ENCODE results near the gene FAM177B.
"Not testable (repeated sequence)": the region's sequence is repeated elsewhere in the genome, so short reads cannot be mapped to it uniquely, and the experiment has no call there.

The FAM177B gene

GRCh38 chr1:222716393-222716792 lies 20.6 kb upstream of the FAM177B start:
- Mint-ChIP-seq H3K4me1 (peaks cover 7 to 26% of the 10 kb centered on the region in 2 donors), H3K27ac (no peak overlapping the region), H3K4me3 (no peak overlapping the region)

GRCh38 chr1:222728746-222729145 lies 8.3 kb upstream of the FAM177B start:
- peaks cover 16 to 38% of the 10 kb centered on the region in 2 donors for H3K4me1 Mint-ChIP-seq
- DNase-seq (no peak), ATAC-seq (replicated peaks) (no peak)
- H3K9me3 Mint-ChIP-seq = no peaks in the 10 kb centered on the region
- no peak overlapping the region for H3K4me3 Mint-ChIP-seq
- no peak overlapping the region for H3K27ac Mint-ChIP-seq
- no peaks in the 10 kb centered on the region for H3K27me3 Mint-ChIP-seq
- peaks cover 42 to 60% of the 10 kb centered on the region in 2 donors for H3K36me3 Mint-ChIP-seq

More at GRCh38 chr1:222716393-222716792, 20.6 kb upstream of the FAM177B start:
- Mint-ChIP-seq H3K27me3 (no peaks in the 10 kb centered on the region), H3K36me3 (peaks cover 24 to 35% of the 10 kb centered on the region in 2 donors), H3K9me3 (no peaks in the 10 kb centered on the region)
- ATAC-seq (replicated peaks) = no peak
- no peak for DNase-seq

GRCh38 chr1:222730866-222731265 lies 6.1 kb upstream of the FAM177B start:
- no peak for DNase-seq
- Mint-ChIP-seq H3K27ac (no peak overlapping the region), H3K4me1 (peaks cover 20 to 43% of the 10 kb centered on the region in 2 donors), H3K27me3 (no peaks in the 10 kb centered on the region), H3K9me3 (no peaks in the 10 kb centered on the region), H3K36me3 (peaks cover 40 to 56% of the 10 kb centered on the region in 2 donors), H3K4me3 (peak overlapping the region; percentile 17 to 28)
- ATAC-seq (replicated peaks) = peak; percentile 60 to 62

DNA sequence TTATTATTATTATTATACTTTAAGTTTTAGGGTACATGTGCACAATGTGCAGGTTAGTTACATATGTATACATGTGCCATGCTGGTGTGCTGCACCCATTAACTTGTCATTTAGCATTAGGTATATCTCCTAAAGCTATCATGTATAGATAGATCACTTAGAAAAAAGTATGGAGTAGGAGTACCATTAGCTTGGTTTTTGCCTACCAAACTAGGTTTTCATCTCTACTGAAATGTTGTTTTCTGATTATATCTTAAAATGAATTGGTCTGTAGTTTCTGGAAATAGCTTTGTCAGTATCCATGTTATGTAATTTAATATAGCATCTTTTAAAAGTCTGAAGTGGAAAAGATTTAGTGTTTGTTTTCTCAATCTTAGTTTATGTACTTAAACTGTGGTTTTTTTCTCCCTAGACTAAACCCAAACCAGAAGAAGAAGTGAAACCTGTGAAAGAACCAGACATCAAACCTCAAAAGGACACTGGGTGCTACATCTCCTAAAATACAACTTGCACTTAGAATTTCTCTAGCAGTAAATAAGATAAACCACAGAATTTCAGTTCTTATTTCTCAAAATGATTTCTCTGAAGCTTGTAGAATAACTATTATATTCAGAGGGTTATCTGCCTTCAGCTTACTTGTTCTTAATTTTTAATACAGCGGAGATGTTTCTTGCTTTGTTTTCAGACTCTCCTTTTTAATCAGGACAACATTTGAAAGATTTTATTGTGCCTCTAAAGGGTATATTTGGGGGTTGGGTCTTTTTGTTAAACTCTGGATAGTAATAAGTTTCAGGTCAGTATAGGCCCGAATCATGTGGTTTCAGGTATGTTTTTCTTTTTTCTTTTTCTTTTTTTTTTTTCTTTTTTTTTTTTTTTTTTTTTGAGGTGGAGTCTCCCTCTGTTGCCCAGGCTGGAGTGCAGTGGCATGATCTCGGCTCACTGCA lies 4.5 kb upstream of the FAM177B start:
- Mint-ChIP-seq H3K4me3 (peak overlapping the region; percentile 51 to 72), H3K36me3 (peaks cover 37 to 60% of the 10 kb centered on the region in 2 donors), H3K27ac (peak overlapping the region; percentile 91), H3K4me1 (peaks cover 22 to 50% of the 10 kb centered on the region in 2 donors), H3K27me3 (no peaks in the 10 kb centered on the region), H3K9me3 (no peaks in the 10 kb centered on the region)
- ATAC-seq (replicated peaks) (peak; percentile 91 to 94), DNase-seq (no peak)

DNA sequence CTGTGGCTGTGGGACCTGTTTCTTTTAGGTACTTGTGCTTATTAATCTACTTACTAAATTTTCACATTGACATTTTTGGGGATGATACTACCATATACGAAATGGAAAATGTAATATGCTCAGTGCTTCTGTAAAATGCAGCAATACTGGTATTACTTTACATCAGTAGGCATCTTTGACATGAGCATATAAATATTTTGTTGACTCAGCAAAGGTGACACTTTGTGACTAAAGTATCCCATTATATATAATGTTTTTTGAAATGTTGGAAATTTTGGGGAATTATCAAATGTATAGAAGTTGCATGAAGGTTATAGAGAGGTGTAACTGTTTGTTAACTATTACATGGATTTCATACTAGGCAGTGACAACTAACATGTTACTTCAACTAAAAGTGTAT lies 2.3 kb upstream of the FAM177B start:
- peaks cover 23 to 40% of the 10 kb centered on the region in 2 donors for H3K36me3 Mint-ChIP-seq
- DNase-seq (no peak), ATAC-seq (replicated peaks) (no peak)
- no peaks in the 10 kb centered on the region for H3K9me3 Mint-ChIP-seq
- peaks cover 22 to 46% of the 10 kb centered on the region in 2 donors for H3K4me1 Mint-ChIP-seq
- H3K27ac Mint-ChIP-seq = no peak overlapping the region
- no peak overlapping the region for H3K4me3 Mint-ChIP-seq
- no peaks in the 10 kb centered on the region for H3K27me3 Mint-ChIP-seq

- no peak overlapping the region for H3K27ac Mint-ChIP-seq
- no peak overlapping the region for H3K4me3 Mint-ChIP-seq
- H3K4me1 Mint-ChIP-seq = peaks cover 19 to 31% of the 10 kb centered on the region in 2 donors
- no peaks in the 10 kb centered on the region for H3K9me3 Mint-ChIP-seq
- no peak for DNase-seq
- H3K27me3 Mint-ChIP-seq = no peaks in the 10 kb centered on the region
- H3K36me3 Mint-ChIP-seq = peaks cover 16 to 25% of the 10 kb centered on the region in 2 donors
- ATAC-seq (replicated peaks) = no peak
Measured at GRCh38 chr1:222736470-222736869, 532 bp upstream of the FAM177B start.

DNA sequence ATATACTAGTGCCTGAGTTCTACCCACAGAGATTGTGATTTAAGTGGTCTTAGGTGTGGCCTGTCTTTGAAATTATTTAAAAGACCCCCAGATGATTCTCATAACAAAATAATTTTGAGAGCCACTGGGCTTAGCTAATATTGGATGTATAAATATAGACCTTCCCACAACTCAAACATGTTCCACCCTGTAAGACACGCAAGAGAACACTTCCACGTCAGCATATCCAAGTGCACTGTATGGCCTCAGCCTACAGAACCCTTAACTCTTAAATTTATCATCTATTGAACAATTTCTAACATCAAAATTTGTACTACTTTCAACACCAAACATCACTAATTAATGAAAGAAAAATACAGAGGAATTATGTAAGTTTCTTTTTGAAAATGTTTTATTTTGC lies 2.5 kb downstream of the FAM177B start:
- H3K9me3 Mint-ChIP-seq = no peaks in the 10 kb centered on the region
- H3K36me3 Mint-ChIP-seq = peaks cover 10 to 12% of the 10 kb centered on the region in 2 donors
- H3K4me1 Mint-ChIP-seq = peaks cover 19 to 30% of the 10 kb centered on the region in 2 donors
- peak in 1 of 2 donors; percentile 52 for ATAC-seq (replicated peaks)
- DNase-seq = no peak
- no peak overlapping the region for H3K27ac Mint-ChIP-seq
- no peaks in the 10 kb centered on the region for H3K27me3 Mint-ChIP-seq
- H3K4me3 Mint-ChIP-seq = no peak overlapping the region

DNA sequence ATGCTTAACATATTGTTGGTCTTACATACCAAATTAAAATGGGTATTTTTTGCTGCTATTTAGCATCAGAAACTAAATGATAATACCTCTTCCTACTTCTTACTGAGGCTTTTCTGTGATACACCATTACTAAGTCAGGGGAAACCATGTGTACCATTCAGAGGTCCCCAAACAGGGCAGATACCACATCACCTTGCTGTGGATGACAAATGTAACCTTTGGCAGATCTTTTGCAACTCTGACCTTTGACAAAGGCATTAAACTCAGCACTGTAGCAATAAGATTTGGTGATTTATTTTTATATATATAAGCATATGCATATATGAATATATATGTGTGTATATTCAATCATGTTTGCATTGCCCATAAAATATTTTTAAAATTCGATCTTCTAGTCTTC lies 2.9 kb downstream of the FAM177B start:
- Mint-ChIP-seq H3K4me3 (no peak overlapping the region), H3K9me3 (no peaks in the 10 kb centered on the region), H3K36me3 (peaks cover 6 to 9% of the 10 kb centered on the region in 2 donors), H3K27me3 (no peaks in the 10 kb centered on the region), H3K27ac (no peak overlapping the region), H3K4me1 (peaks cover 17 to 27% of the 10 kb centered on the region in 2 donors)
- DNase-seq (no peak), ATAC-seq (replicated peaks) (peak; percentile 44 to 55)

DNA sequence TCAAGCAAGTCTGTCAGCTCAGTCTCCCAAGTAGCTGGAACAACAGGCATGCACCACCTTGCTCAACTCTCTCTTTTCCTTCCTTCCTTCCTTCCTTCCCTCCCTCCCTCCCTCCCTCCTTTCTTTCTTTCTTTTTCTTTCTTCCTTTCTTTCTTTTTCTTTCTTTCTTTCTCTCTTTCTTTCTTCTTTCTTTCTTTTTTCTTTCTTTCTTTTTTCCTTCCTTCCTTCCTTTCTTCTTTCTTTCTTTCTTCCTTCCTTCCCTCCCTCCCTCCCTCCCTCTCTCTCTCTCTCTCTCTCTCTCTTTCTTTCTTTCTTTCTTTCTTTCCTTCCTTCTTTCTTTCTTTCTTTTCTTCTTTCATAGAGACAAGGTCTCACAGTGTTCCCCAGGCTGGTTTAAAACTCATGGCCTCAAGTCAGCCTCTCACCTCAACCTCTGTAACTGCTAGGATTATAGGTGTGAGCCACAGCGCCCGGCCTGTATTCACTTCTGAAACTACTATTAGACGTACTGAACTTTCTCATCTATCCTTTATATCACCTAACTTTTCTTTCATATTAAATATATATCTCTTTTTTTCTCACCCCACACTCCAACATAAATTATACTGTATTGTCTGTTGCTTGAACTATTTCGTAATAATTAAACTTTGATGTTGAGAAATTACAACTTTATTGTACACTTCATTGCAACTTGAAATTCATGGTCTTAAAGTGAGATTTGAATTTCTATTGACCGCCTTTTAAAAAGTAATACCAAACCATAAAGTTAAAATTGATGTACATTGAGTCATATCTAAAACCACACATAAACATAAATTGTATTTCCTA lies 4.8 kb downstream of the FAM177B start:
- H3K4me1 Mint-ChIP-seq = peaks cover 13 to 29% of the 10 kb centered on the region in 2 donors
- peak overlapping the region; percentile 81 for H3K27ac Mint-ChIP-seq
- ATAC-seq (replicated peaks) = not testable (repeated sequence)

GRCh38 chr1:222749927-222750326 lies 12.9 kb downstream of the FAM177B start:
- H3K27ac Mint-ChIP-seq = peak overlapping the region; percentile 65
- H3K4me3 Mint-ChIP-seq = no peak overlapping the region
- H3K9me3 Mint-ChIP-seq = no peaks in the 10 kb centered on the region
- ATAC-seq (replicated peaks) (no peak), DNase-seq (no peak)
- H3K36me3 Mint-ChIP-seq = no peaks in the 10 kb centered on the region
- H3K4me1 Mint-ChIP-seq = peaks cover 28 to 63% of the 10 kb centered on the region in 2 donors
- H3K27me3 Mint-ChIP-seq = no peaks in the 10 kb centered on the region

More for the DNA sequence above, 4.8 kb downstream of the FAM177B start:
- not testable (repeated sequence) for DNase-seq, H3K9me3 Mint-ChIP-seq, H3K36me3 Mint-ChIP-seq, H3K27me3 Mint-ChIP-seq
- peak overlapping the region in 1 of 2 donors; percentile 70 for H3K4me3 Mint-ChIP-seq

- Mint-ChIP-seq H3K9me3 (no peaks in the 10 kb centered on the region), H3K27ac (no peak overlapping the region), H3K36me3 (no peaks in the 10 kb centered on the region), H3K4me3 (no peak overlapping the region), H3K27me3 (no peaks in the 10 kb centered on the region), H3K4me1 (peaks cover 31 to 70% of the 10 kb centered on the region in 2 donors)
- no peak for DNase-seq
- peak; percentile 88 to 89 for ATAC-seq (replicated peaks)
Measured at GRCh38 chr1:222750651-222751050, 13.6 kb downstream of the FAM177B start.

DNA sequence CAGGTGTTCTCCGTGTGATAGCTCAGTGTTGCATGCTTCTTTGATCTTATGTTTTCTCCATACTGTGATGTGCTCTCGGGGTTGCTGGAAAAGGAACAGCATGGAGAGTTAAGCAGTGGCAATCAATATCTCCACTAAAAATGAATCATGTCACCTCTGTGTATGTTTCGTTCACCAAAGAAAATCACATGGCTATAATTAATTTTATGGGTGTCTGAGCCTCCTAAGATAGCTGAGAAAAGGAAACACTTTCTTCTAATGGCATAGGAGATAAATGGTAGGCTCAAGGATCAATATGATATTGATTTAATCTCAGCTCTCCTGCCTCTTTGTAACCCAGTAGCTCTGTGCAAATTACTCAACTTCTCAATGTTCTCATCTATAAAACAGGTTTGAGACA lies 14.3 kb downstream of the FAM177B start:
- H3K36me3 Mint-ChIP-seq = no peaks in the 10 kb centered on the region
- no peaks in the 10 kb centered on the region for H3K9me3 Mint-ChIP-seq
- H3K27ac Mint-ChIP-seq = peak overlapping the region; percentile 22
- H3K4me3 Mint-ChIP-seq = no peak overlapping the region
- H3K27me3 Mint-ChIP-seq = no peaks in the 10 kb centered on the region
- peaks cover 32 to 73% of the 10 kb centered on the region in 2 donors for H3K4me1 Mint-ChIP-seq
- ATAC-seq (replicated peaks) = peak; percentile 7 to 18
- DNase-seq = no peak

- H3K4me3 Mint-ChIP-seq = no peak overlapping the region
- H3K9me3 Mint-ChIP-seq = no peaks in the 10 kb centered on the region
- H3K27ac Mint-ChIP-seq = no peak overlapping the region
- H3K4me1 Mint-ChIP-seq = peaks cover 29 to 63% of the 10 kb centered on the region in 2 donors
- H3K27me3 Mint-ChIP-seq = no peaks in the 10 kb centered on the region
- H3K36me3 Mint-ChIP-seq = no peaks in the 10 kb centered on the region
- ATAC-seq (replicated peaks) (peak; percentile 56 to 64), DNase-seq (no peak)
Measured at GRCh38 chr1:222754366-222755139, 17.6 kb downstream of the FAM177B start.

Data from stimulated activated naive B cell treated with anti-CD40 and anti-IgM and Interleukin-4, amounts not matched to agents 10 μg/mL and 1 μg/mL and 100 μg/mL, for 72 hours (primary cell).